Epithelial cell of esophagus (primary cell): ENCODE measurements around the gene XIST.
A peak's percentile ranks its signal among the peaks of the same experiment; 100 is the strongest.
"Not testable (repeated sequence)": the region's sequence is repeated elsewhere in the genome, so short reads cannot be mapped to it uniquely, and the experiment has no call there.

Experiments used
- DNase-seq: peaks from one replicate; pipeline ENCODE4 v3.0.0; 2010; ENCODE audit warnings: low read depth
- H3K4me3 ChIP-seq: 2 replicates; pipeline ENCODE4 v1.5.1; 2011; ENCODE audit warnings: mild to moderate bottlenecking, low read length, control low read depth
- CTCF ChIP-seq: IDR thresholded peaks from 2 replicates; pipeline ENCODE4 v1.5.1; 2011; ENCODE audit warnings: low read depth, mild to moderate bottlenecking, low read length, control low read depth, inconsistent platforms; ENCODE audit not compliant: insufficient read depth; ENCODE audit errors: missing control alignments

The XIST gene

GRCh38 chrX:73812256-73812655 lies 40.3 kb downstream of the XIST start:
- DNase-seq, result peak; percentile 9
- TF ChIP-seq CTCF, result no peak
- no peak overlapping the region for H3K4me3 ChIP-seq

- not testable (repeated sequence) for DNase-seq, H3K4me3 ChIP-seq
These were observed 48.4 kb downstream of the XIST start for GRCh38 chrX:73804109-73804508.

- TF ChIP-seq CTCF, result no peak
- no peak overlapping the region for H3K4me3 ChIP-seq
- DNase-seq, result peak; percentile 20
These were observed 52.6 kb downstream of the XIST start for GRCh38 chrX:73799888-73800287.

GRCh38 chrX:73792511-73792910 lies 60.0 kb downstream of the XIST start:
- not testable (repeated sequence) for H3K4me3 ChIP-seq, DNase-seq

GRCh38 chrX:73785493-73785892 lies 67.0 kb downstream of the XIST start:
- H3K4me3 ChIP-seq, result no peak overlapping the region
- no peak for TF ChIP-seq CTCF
- no peak for DNase-seq
